ENCODE measurements around the gene GSTM2.

GRCh38 chr1:109621379-109622136 is 46.3 kb upstream of the GSTM2 start:
- TF ChIP-seq CTCF (IDR thresholded peaks at IDR 0.05) (no peak), EP300 (IDR thresholded peaks at IDR 0.05) (no peak), POLR2A (IDR thresholded peaks at IDR 0.05) (no peak)
